RWPE2 (cell line): ENCODE results near the gene FES.
A peak's percentile ranks its signal among the peaks of the same experiment; 100 is the strongest.
"Not testable (repeated sequence)": the region's sequence is repeated elsewhere in the genome, so short reads cannot be mapped to it uniquely, and the experiment has no call there.

Experiments used
- ATAC-seq: fragments of 200-7000 bp; cut with Tn5 transposase; 3 replicates; pipeline ENCODE4 v1.9.1; 2021; ENCODE audit warnings: low read depth
- DNase-seq: peaks from one replicate; pipeline ENCODE4 v3.0.0-alpha.2; 2020; ENCODE audit warnings: low spot score
- H3K27ac ChIP-seq: fragments of 450-650 bp; 2 replicates; pipeline ENCODE4 v1.5.1; 2017; ENCODE audit warnings: mild to moderate bottlenecking; ENCODE audit not compliant: poor library complexity, severe bottlenecking
- H3K27me3 ChIP-seq: fragments of 250-450 bp; sonication (Bioruptor Pico); 2 replicates; pipeline ENCODE4 v1.5.1; 2021; ENCODE audit warnings: mild to moderate bottlenecking, moderate library complexity; ENCODE audit not compliant: insufficient read depth, poor library complexity, severe bottlenecking
- H3K36me3 ChIP-seq: fragments of 250-450 bp; sonication (Bioruptor Pico); 2 replicates; pipeline ENCODE4 v1.5.1; 2020; ENCODE audit warnings: low read depth, mild to moderate bottlenecking, moderate library complexity
- H3K4me1 ChIP-seq: fragments of 250-450 bp; sonication (Bioruptor Pico); 2 replicates; pipeline ENCODE4 v1.5.1; 2021; ENCODE audit warnings: mild to moderate bottlenecking, moderate library complexity; ENCODE audit not compliant: insufficient read depth, poor library complexity, severe bottlenecking
- H3K4me3 ChIP-seq: fragments of 250-450 bp; sonication (Bioruptor Pico); 2 replicates; pipeline ENCODE4 v1.5.1; 2021; ENCODE audit warnings: mild to moderate bottlenecking, moderate library complexity; ENCODE audit not compliant: severe bottlenecking
- H3K9me3 ChIP-seq: fragments of 250-450 bp; sonication (Bioruptor Pico); 2 replicates; pipeline ENCODE4 v1.5.1; 2021; ENCODE audit warnings: mild to moderate bottlenecking, moderate library complexity; ENCODE audit not compliant: severe bottlenecking
- TF ChIP-seq, protein P1 (sequence below): fragments of 450-650 bp; IDR thresholded peaks from one replicate; pipeline ENCODE4 v1.5.1; 2017; ENCODE audit warnings: mild to moderate bottlenecking, moderate library complexity; ENCODE audit not compliant: poor library complexity, severe bottlenecking

The FES gene

DNA sequence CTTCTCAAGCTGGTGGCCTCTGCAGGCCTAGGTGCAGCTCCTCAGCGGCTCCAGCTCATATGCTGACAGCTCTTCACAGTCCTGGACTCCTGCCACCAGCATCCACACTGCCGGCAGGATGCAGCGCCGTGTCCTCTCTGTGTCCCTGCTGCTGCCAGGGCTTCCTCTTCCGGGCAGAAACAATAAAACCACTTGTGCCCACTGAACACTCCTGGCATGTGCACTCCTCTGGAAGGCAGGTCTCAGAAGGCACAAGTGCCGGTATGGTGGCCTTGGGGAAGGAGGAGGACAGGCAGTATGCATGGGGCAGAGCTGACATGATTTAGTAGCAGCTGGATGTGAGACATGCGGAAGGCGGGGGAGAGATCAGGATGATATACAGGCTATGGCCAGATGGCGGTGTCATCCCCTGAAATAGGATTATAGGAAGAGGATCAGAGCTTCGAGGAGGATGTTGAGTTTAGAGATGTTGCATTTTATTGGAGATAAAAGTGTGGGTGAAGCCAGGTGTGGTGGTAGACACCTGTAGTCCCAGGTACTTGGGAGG, 11.3 kb downstream of the FES start:
- DNase-seq (no peak), ATAC-seq (no peak)
- no peak overlapping the region for H3K4me3 ChIP-seq
- no peak overlapping the region for H3K27ac ChIP-seq
- no peaks in the 10 kb centered on the region for H3K27me3 ChIP-seq
- no peaks in the 10 kb centered on the region for H3K36me3 ChIP-seq
- TF ChIP-seq, protein P1, sequence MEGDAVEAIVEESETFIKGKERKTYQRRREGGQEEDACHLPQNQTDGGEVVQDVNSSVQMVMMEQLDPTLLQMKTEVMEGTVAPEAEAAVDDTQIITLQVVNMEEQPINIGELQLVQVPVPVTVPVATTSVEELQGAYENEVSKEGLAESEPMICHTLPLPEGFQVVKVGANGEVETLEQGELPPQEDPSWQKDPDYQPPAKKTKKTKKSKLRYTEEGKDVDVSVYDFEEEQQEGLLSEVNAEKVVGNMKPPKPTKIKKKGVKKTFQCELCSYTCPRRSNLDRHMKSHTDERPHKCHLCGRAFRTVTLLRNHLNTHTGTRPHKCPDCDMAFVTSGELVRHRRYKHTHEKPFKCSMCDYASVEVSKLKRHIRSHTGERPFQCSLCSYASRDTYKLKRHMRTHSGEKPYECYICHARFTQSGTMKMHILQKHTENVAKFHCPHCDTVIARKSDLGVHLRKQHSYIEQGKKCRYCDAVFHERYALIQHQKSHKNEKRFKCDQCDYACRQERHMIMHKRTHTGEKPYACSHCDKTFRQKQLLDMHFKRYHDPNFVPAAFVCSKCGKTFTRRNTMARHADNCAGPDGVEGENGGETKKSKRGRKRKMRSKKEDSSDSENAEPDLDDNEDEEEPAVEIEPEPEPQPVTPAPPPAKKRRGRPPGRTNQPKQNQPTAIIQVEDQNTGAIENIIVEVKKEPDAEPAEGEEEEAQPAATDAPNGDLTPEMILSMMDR = no peak
- no peaks in the 10 kb centered on the region for H3K4me1 ChIP-seq
- no peaks in the 10 kb centered on the region for H3K9me3 ChIP-seq

DNA sequence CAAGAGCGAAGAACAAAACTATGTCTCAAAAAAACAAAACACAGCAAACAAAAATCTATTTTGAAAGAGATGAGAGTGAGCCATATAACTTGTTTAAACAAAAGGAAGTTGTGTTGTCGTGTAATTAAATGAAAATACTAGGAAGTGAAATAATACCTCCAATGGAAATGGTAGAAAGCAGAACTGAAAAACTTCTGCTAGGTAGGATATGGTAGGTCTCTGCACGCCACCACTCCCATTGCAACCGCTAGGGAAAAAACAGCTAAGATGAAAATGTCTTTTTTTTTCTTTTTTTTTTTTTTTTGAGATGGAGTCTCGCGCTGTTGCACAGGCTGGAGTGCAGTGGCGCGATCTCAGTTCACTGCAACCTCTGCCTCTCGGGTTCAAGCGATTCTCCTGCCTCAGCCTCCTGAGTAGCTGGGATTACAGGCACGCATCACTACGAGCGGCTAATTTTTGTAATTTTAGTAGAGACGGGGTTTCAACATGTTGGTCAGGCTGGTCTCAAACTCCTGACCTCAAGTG, 12.9 kb downstream of the FES start:
- H3K4me1 ChIP-seq, H3K27ac ChIP-seq, H3K27me3 ChIP-seq: not testable (repeated sequence)

DNA sequence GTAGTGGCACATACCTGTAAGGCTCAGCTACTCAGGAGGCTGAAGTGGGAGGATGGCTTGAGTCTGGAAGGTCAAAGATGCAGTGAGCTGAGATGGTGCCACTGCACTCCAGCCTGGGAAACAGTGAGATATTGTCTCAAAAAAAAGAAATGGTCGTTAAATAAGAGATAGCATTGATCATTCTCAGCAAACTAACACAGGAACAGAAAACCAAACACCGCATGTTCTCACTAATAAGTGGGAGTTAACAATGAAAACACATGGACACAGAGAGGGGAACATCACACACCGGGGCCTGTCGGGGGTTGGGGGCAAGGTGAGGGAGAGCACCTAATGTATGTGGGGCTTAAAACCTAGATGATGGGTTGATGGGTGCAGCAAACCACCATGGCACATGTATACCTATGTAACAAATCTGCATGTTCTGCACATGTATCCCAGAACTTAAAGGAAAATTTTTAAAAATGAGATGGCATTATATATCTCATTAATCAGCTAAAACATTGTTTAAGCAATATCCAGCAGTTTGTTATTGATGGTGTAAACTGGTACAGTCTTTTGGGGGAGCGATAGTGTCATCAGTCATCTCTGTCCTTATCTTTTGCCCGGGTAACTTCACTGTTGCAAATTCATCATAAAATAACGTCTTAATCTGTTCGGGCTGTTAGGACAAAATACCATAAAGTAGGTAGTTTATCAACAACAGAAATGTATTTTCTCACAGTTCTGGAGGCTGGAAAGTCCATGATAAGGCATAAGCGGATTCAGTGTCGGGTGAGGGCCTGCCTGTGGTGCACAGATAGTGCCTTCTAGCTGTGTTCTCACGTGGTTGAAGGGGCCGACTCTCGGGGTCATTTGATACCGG, 17.1 kb downstream of the FES start:
- H3K9me3 ChIP-seq = no peaks in the 10 kb centered on the region

More for the DNA sequence above, 12.9 kb downstream of the FES start:
- H3K36me3 ChIP-seq, DNase-seq, H3K4me3 ChIP-seq, ATAC-seq, H3K9me3 ChIP-seq: not testable (repeated sequence)

DNA sequence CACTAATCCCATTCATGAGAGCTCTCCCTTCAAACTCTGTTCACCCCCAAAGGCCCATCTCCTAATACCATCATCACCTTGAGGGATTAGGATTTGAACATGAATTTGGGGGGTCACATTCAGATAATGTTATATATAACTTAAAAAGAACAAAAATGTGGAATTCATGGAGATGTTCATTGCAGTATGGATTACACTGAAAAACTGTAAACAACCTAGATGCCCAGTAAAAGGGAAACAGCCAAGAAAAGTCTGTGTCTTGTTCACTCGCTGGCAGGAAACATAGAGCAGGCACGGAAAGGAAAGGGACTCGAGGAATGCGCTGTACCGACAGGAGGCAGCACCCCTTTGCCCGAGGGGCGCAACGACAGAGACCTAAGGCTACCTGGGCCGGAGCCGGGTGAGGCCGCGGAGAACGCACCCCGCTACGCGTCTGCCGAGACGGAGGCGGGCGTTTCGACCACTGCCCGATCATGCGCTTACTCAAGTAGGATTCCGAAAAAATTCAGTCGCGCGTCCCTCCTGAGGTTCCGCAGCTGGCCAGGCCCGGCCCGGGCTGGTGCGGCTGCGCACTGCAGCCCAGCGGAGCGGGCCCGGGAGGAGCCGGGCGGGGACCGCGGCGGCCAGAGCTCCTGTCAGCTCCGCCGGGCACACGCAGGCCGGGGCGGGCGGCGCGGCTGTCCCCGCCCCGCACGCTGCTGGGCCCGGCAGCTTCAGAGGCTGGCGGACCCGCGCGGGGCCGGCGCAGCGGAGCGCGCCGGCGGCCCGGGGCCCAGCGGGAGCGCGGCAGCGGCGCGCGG, 17.9 kb downstream of the FES start:
- TF ChIP-seq, protein P1 = peak; percentile 98
- H3K27me3 ChIP-seq = no peaks in the 10 kb centered on the region
- H3K4me3 ChIP-seq = peak overlapping the region; percentile 53
- peak overlapping the region; percentile 34 for H3K27ac ChIP-seq
- peaks cover 13% of the 10 kb centered on the region for H3K36me3 ChIP-seq
- no peaks in the 10 kb centered on the region for H3K9me3 ChIP-seq
- DNase-seq (peak; percentile 88), ATAC-seq (peak; percentile 89)
- H3K4me1 ChIP-seq = peaks cover 5% of the 10 kb centered on the region

More for the DNA sequence above, 17.1 kb downstream of the FES start:
- no peak for DNase-seq
- peaks cover 5% of the 10 kb centered on the region for H3K4me1 ChIP-seq
- peak overlapping the region; percentile 53 for H3K4me3 ChIP-seq
- TF ChIP-seq, protein P1 = no peak
- ATAC-seq = no peak
- H3K27ac ChIP-seq = peak overlapping the region; percentile 34
- H3K36me3 ChIP-seq = peaks cover 13% of the 10 kb centered on the region
- H3K27me3 ChIP-seq = no peaks in the 10 kb centered on the region
